HL-60 (cell line): ENCODE results near the gene PPP1R3C.

Experiments used
- DNase-seq, 2 experiments: peaks; one replicate each; pipeline ENCODE4 v3.0.0-alpha.2; 2010 to 2020; ENCODE audit warnings: low read depth in 1 of 2, low spot score in 1 of 2
- H3K27ac ChIP-seq: fragments of 250-450 bp; sonication (Bioruptor Pico); replicated peaks from 2 replicates; pipeline ENCODE4 v1.5.1; 2020; ENCODE audit warnings: mild to moderate bottlenecking, moderate library complexity
- H3K27me3 ChIP-seq: fragments of 250-450 bp; sonication (Bioruptor Pico); 2 replicates; pipeline ENCODE4 v1.5.1; 2021; ENCODE audit warnings: mild to moderate bottlenecking, moderate library complexity; ENCODE audit not compliant: insufficient read depth, poor library complexity, severe bottlenecking
- H3K4me3 ChIP-seq: replicated peaks from 2 replicates; pipeline ENCODE4 v1.5.1; 2011; ENCODE audit warnings: mild to moderate bottlenecking, control low read depth, low read length; ENCODE audit not compliant: insufficient read depth
- CTCF ChIP-seq: IDR thresholded peaks from one replicate; pipeline ENCODE4 v1.5.1; 2011; ENCODE audit warnings: low read length, control low read depth, inconsistent platforms; ENCODE audit not compliant: insufficient read depth
- GABPA ChIP-seq: IDR thresholded peaks from 2 replicates; pipeline ENCODE4 v1.6.1; 2012; ENCODE audit warnings: low read depth
- POLR2AphosphoS5 ChIP-seq: IDR thresholded peaks from 2 replicates; pipeline ENCODE4 v1.6.1; 2012; ENCODE audit warnings: low read depth
- SPI1 ChIP-seq: IDR thresholded peaks from 2 replicates; pipeline ENCODE4 v1.6.1; 2012; ENCODE audit warnings: low read depth, mild to moderate bottlenecking, borderline replicate concordance
- TF ChIP-seq, protein P1 (sequence below): IDR thresholded peaks from 2 replicates; pipeline ENCODE4 v1.6.1; 2012; ENCODE audit warnings: low read depth; ENCODE audit not compliant: insufficient replicate concordance

Gene PPP1R3C

DNA sequence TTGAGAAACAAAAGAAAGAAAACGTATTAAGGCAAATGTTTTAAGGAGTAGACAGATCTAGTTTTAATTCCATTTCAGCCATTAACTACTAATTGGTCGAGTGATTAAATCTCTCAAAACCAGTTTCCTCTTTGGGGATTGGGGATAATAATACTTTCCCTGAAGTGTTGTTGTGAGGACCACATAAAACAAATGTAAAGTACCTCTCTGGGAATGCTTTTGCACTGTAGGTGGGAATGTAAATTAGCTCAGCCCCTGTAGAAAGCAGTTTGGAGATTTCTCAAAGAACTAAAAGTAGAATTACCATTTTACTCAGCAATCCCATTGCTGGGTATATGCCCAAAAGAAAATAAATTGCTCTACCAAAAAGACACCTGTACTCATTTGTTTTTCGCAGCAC is 36.0 kb upstream of the PPP1R3C start:
- H3K4me3 ChIP-seq, result no peak overlapping the region
- no peaks in the 10 kb centered on the region for H3K27me3 ChIP-seq
- no peak overlapping the region for H3K27ac ChIP-seq
- TF ChIP-seq CTCF (no peak), GABPA (no peak), POLR2AphosphoS5 (no peak), SPI1 (no peak)
- TF ChIP-seq, protein P1, sequence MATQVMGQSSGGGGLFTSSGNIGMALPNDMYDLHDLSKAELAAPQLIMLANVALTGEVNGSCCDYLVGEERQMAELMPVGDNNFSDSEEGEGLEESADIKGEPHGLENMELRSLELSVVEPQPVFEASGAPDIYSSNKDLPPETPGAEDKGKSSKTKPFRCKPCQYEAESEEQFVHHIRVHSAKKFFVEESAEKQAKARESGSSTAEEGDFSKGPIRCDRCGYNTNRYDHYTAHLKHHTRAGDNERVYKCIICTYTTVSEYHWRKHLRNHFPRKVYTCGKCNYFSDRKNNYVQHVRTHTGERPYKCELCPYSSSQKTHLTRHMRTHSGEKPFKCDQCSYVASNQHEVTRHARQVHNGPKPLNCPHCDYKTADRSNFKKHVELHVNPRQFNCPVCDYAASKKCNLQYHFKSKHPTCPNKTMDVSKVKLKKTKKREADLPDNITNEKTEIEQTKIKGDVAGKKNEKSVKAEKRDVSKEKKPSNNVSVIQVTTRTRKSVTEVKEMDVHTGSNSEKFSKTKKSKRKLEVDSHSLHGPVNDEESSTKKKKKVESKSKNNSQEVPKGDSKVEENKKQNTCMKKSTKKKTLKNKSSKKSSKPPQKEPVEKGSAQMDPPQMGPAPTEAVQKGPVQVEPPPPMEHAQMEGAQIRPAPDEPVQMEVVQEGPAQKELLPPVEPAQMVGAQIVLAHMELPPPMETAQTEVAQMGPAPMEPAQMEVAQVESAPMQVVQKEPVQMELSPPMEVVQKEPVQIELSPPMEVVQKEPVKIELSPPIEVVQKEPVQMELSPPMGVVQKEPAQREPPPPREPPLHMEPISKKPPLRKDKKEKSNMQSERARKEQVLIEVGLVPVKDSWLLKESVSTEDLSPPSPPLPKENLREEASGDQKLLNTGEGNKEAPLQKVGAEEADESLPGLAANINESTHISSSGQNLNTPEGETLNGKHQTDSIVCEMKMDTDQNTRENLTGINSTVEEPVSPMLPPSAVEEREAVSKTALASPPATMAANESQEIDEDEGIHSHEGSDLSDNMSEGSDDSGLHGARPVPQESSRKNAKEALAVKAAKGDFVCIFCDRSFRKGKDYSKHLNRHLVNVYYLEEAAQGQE, result no peak
- DNase-seq, result no peak

DNA sequence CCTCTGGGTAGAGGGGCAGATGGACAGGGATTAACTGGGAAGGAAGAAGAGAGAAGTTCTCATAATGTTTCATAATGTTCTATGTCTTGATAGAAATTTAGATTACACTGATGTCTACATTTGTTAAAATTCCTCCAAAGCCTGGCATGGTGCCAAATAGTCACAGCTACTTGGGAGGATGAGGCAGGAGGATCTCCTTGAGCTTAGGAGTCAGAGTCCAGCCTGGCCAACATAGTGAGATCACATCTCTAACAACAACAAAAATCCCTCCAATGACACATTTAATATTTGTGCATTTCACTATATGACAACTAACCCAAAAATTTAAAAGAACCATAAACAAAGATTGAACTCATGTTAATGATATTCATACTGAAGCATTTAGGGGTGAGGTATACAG is 33.0 kb upstream of the PPP1R3C start:
- no peak for DNase-seq
- Histone ChIP-seq H3K27me3 (no peaks in the 10 kb centered on the region), H3K4me3 (no peak overlapping the region), H3K27ac (no peak overlapping the region)
- TF ChIP-seq SPI1 (no peak), POLR2AphosphoS5 (no peak), GABPA (no peak), CTCF (no peak)
- TF ChIP-seq, protein P1, result no peak

DNA sequence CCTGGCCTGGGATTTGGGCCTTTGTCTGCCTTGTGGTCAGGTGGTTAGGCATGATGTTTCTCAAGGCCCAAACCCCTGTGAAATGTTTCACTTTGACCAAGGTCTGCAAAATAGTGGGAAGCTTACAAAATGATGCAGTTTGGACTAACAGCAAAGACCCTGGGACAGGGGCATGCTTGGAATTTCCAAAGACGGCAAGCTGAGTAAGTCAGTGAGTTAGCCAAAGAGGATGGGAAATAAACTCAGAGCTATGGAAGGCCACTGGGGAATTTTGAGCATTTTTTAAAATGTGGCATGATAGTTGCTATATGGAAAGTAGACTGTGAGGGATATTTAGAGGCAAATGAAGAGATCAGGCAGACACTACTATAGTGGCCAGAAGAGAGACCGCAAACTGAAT is 31.6 kb upstream of the PPP1R3C start:
- no peak overlapping the region for H3K4me3 ChIP-seq
- DNase-seq, result no peak
- no peak for TF ChIP-seq CTCF
- no peak for TF ChIP-seq POLR2AphosphoS5
- TF ChIP-seq, protein P1, result no peak
- no peak for TF ChIP-seq GABPA
- TF ChIP-seq SPI1, result no peak
- no peak overlapping the region for H3K27ac ChIP-seq
- no peaks in the 10 kb centered on the region for H3K27me3 ChIP-seq
